KMS-11 (cell line): Measurements from ENCODE around the gene ACY1.
"Not testable (repeated sequence)": the region's sequence is repeated elsewhere in the genome, so short reads cannot be mapped to it uniquely, and the experiment has no call there.

Experiments
- H2AFZ ChIP-seq: fragments of 200-600 bp; sonication (generic); 2 replicates; pipeline ENCODE4 v1.6.1; 2016; ENCODE audit warnings: antibody characterized with exemption, mixed run types, low read depth
- H3K27ac ChIP-seq: fragments of 200-600 bp; sonication (generic); 2 replicates; pipeline ENCODE4 v1.6.1; 2016; ENCODE audit warnings: mild to moderate bottlenecking, mixed run types
- H3K27me3 ChIP-seq: fragments of 200-600 bp; sonication (generic); 2 replicates; pipeline ENCODE4 v1.6.1; 2017; ENCODE audit warnings: mild to moderate bottlenecking, low read depth, mixed run types, moderate library complexity; ENCODE audit not compliant: insufficient read depth
- H3K36me3 ChIP-seq: fragments of 200-600 bp; sonication (generic); 2 replicates; pipeline ENCODE4 v1.6.1; 2017; ENCODE audit warnings: mild to moderate bottlenecking, mixed run types; ENCODE audit not compliant: insufficient read depth
- H3K4me1 ChIP-seq: fragments of 200-600 bp; sonication (generic); 2 replicates; pipeline ENCODE4 v1.6.1; 2016; ENCODE audit warnings: mild to moderate bottlenecking, low read depth, mixed run types; ENCODE audit not compliant: poor library complexity, severe bottlenecking
- H3K4me2 ChIP-seq: fragments of 200-600 bp; sonication (generic); 2 replicates; pipeline ENCODE4 v1.7.0; 2016; ENCODE audit warnings: mild to moderate bottlenecking, mixed run types
- H3K4me3 ChIP-seq: fragments of 200-600 bp; sonication (generic); IDR thresholded peaks from 2 replicates; pipeline ENCODE4 v1.6.1; 2017; ENCODE audit warnings: low read depth, low read length, mixed read lengths; ENCODE audit not compliant: insufficient read depth
- H3K79me2 ChIP-seq: fragments of 200-600 bp; sonication (generic); 2 replicates; pipeline ENCODE4 v1.6.1; 2016; ENCODE audit warnings: low read depth, mixed run types; ENCODE audit not compliant: insufficient read depth
- H3K9ac ChIP-seq: fragments of 200-600 bp; sonication (generic); 2 replicates; pipeline ENCODE4 v1.6.1; 2016; ENCODE audit warnings: mild to moderate bottlenecking, mixed run types
- H4K20me1 ChIP-seq: fragments of 200-600 bp; sonication (generic); 2 replicates; pipeline ENCODE4 v1.6.1; 2016; ENCODE audit warnings: mild to moderate bottlenecking, mixed run types; ENCODE audit not compliant: insufficient read depth
- TF ChIP-seq, protein P1 (sequence below): fragments of 200-600 bp; sonication (generic); conservative IDR thresholded peaks from 2 replicates; pipeline ENCODE4 v1.6.1; 2017; ENCODE audit warnings: low read depth, mild to moderate bottlenecking, antibody characterized with exemption, low read length, moderate library complexity, mixed read lengths

ACY1 gene

DNA sequence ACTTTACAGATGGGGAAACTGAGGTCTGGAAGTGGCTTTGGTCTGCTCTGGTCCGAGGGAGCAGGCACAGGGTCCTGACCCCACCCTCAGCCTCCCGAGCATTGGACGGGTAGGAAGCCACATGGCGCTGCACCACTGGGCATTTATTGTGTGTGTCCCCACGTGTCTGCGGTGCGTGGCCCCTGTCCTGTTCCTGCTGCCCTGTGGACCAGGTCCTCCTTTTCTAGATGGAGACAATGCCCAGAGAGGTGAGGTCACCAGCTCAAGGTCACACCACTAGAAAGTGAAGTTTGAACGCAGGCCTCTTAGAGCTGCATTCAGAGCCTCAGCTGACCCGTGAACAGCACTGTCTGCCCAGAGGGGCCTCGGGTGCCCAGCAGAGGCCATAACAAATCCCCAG lies 46.2 kb downstream of the ACY1 start:
- Histone ChIP-seq H3K27me3 (no peaks in the 10 kb centered on the region), H3K27ac (no peak overlapping the region), H3K4me3 (no peak overlapping the region), H3K4me1 (no peaks in the 10 kb centered on the region), H3K9ac (no peak overlapping the region), H3K36me3 (no peaks in the 10 kb centered on the region), H3K79me2 (no peaks in the 10 kb centered on the region), H3K4me2 (no peak overlapping the region), H4K20me1 (no peaks in the 10 kb centered on the region), H2AFZ (no peak overlapping the region)
- TF ChIP-seq, protein P1, sequence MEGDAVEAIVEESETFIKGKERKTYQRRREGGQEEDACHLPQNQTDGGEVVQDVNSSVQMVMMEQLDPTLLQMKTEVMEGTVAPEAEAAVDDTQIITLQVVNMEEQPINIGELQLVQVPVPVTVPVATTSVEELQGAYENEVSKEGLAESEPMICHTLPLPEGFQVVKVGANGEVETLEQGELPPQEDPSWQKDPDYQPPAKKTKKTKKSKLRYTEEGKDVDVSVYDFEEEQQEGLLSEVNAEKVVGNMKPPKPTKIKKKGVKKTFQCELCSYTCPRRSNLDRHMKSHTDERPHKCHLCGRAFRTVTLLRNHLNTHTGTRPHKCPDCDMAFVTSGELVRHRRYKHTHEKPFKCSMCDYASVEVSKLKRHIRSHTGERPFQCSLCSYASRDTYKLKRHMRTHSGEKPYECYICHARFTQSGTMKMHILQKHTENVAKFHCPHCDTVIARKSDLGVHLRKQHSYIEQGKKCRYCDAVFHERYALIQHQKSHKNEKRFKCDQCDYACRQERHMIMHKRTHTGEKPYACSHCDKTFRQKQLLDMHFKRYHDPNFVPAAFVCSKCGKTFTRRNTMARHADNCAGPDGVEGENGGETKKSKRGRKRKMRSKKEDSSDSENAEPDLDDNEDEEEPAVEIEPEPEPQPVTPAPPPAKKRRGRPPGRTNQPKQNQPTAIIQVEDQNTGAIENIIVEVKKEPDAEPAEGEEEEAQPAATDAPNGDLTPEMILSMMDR: no peak

DNA sequence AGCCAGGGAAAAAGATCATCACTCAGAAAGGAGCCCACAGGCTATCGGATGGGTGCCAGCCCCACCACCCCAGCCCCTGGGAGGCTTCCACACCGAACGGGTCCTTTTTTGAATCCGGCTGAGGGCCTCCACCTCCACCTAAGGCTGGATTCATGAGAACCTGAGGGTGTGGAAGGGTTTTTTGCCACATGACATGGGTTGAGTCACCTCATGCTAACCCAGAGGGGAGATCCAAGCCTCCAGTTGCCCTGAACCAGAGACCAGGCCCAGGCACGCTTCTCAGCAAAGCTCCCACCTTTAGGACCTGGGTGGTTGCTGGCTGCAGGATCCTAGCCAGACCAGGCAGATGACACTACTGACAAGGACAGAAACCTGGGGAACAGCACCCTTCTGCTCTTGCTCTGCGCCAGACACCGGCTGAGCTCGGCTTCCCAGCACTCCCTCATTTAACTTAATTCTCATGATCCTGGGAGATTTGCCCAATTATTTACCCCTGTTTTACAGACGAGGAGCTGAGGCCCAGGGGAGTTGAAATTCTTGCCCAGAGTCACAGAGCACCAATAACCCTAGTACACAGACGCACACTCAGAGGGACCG lies 47.5 kb downstream of the ACY1 start:
- Histone ChIP-seq H3K79me2 (no peaks in the 10 kb centered on the region), H2AFZ (no peak overlapping the region), H3K27me3 (no peaks in the 10 kb centered on the region), H3K27ac (no peak overlapping the region), H3K36me3 (no peaks in the 10 kb centered on the region), H4K20me1 (no peaks in the 10 kb centered on the region), H3K9ac (no peak overlapping the region), H3K4me3 (no peak overlapping the region), H3K4me1 (no peaks in the 10 kb centered on the region), H3K4me2 (no peak overlapping the region)
- TF ChIP-seq, protein P1: no peak

DNA sequence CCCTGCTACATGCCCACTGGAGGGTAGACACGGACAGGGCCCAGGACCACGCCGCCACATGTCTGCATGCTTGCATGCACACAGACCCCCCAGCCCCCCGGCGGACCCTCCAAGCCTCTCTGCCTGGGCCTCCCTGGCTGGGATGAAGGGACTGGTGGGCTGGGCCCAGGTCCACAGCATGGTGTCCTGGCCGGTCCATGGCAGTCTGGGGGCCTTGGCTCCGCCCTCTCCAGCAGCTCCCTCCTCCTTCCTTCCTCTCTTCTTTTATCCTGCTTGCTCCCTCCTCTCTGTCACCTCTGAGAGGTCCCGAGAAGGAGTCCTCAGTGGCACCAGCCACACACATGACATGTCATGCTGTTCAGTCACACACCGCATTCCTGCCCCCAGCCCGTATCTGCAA lies 48.6 kb downstream of the ACY1 start:
- no peaks in the 10 kb centered on the region for H3K4me1 ChIP-seq

DNA sequence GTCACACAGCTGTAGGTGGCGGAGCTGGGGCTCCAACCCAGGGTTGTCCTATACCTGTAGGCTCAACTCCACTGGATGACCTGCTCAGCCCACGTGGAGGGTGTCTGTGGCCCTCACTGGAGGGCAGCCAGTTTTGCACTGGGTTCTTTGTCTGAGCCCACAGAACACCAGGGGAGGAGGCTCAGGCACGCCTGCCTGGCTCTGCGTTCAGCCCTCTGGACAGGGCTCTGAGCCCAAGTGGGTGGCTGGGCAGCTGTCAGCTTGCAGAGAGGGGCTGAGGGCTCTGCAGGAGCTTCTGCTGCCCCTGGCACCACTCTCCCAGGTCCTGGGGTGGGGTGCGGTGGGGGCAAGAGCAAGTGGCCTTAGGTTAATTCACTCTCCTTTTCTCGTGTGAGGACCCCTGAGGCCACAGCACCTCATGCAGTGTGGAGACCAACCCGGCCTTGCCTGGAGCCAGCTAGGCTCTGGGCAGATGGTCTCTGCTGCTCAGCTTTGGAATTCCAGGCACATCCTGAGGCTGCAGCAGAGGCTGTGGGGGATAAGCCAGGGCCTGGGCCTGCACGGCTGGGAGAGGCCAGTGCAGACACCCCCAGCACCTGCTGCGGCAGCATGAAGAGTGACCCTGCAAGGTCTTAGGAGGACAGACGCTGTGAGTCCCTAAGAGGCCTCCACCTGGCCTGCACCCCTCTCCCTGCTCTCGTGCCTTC lies 49.5 kb downstream of the ACY1 start:
- Histone ChIP-seq H3K9ac (no peak overlapping the region), H3K4me1 (no peaks in the 10 kb centered on the region), H3K79me2 (no peaks in the 10 kb centered on the region), H3K4me2 (no peak overlapping the region), H3K36me3 (no peaks in the 10 kb centered on the region), H3K27ac (no peak overlapping the region), H3K4me3 (no peak overlapping the region), H2AFZ (no peak overlapping the region), H4K20me1 (no peaks in the 10 kb centered on the region), H3K27me3 (no peaks in the 10 kb centered on the region)
- TF ChIP-seq, protein P1: no peak

More for the DNA sequence above, 48.6 kb downstream of the ACY1 start:
- no peaks in the 10 kb centered on the region for H3K36me3 ChIP-seq
- H4K20me1 ChIP-seq: no peaks in the 10 kb centered on the region
- no peak overlapping the region for H2AFZ ChIP-seq
- no peak overlapping the region for H3K4me3 ChIP-seq
- H3K27me3 ChIP-seq: no peaks in the 10 kb centered on the region
- no peaks in the 10 kb centered on the region for H3K79me2 ChIP-seq
- no peak overlapping the region for H3K4me2 ChIP-seq
- no peak overlapping the region for H3K27ac ChIP-seq
- TF ChIP-seq, protein P1: no peak
- H3K9ac ChIP-seq: no peak overlapping the region

DNA sequence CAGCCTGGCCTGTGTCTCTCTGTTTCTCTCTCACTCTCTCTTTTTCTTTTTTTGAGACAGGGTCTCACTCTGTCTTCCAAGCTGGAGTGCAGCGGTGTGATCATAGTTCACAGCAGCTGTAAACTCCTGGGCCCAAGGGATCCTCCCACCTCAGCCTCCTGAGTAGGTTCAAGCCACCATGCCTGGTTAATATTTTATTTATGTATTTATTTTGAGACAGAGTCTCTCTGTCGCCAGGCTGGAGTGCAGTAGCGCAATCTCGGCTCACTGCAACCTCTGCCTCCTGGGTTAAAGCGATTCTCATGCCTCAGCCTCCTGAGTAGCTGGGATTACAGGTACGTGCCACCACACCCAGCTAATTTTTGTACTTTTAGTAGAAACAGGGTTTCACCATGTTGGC lies 50.4 kb downstream of the ACY1 start:
- not testable (repeated sequence) for H2AFZ ChIP-seq, H4K20me1 ChIP-seq, H3K4me1 ChIP-seq, H3K27ac ChIP-seq, H3K27me3 ChIP-seq, H3K4me2 ChIP-seq, H3K9ac ChIP-seq, H3K4me3 ChIP-seq, H3K79me2 ChIP-seq, H3K36me3 ChIP-seq
